SK-N-SH treated with all-trans-retinoic acid at 6 μM for 48 hours (cell line): ENCODE results near the gene HK3.

Experiments used
- ATAC-seq: fragments of 200-7000 bp; cut with Tn5 transposase; 3 replicates; pipeline ENCODE4 v1.9.1; 2020; ENCODE audit warnings: mild to moderate bottlenecking, moderate library complexity
- ARNTL ChIP-seq: fragments of 450-650 bp; formaldehyde crosslinking; IDR thresholded peaks from 2 replicates; pipeline ENCODE4 v1.5.0; 2020; ENCODE audit warnings: low read depth, mild to moderate bottlenecking, moderate library complexity, borderline replicate concordance
- BACH2 ChIP-seq: fragments of 250-450 bp; sonication (Bioruptor Pico); IDR thresholded peaks from 2 replicates; pipeline ENCODE4 v1.9.0; 2021; ENCODE audit warnings: mild to moderate bottlenecking, borderline replicate concordance
- CREB5 ChIP-seq: fragments of 250-450 bp; sonication (Bioruptor Pico); IDR thresholded peaks from 2 replicates; pipeline ENCODE4 v1.5.1; 2020; ENCODE audit warnings: low read depth, mild to moderate bottlenecking, moderate library complexity
- CSDC2 ChIP-seq: fragments of 250-450 bp; sonication (Bioruptor Pico); IDR thresholded peaks from 2 replicates; pipeline ENCODE4 v1.5.0; 2020; ENCODE audit warnings: mild to moderate bottlenecking, moderate library complexity
- CSRNP3 ChIP-seq: fragments of 250-450 bp; sonication (Bioruptor Pico); IDR thresholded peaks from 2 replicates; pipeline ENCODE4 v1.5.1; 2021; ENCODE audit warnings: mild to moderate bottlenecking, moderate library complexity
- ISL1 ChIP-seq: fragments of 250-450 bp; sonication (Bioruptor Pico); IDR thresholded peaks from 2 replicates; pipeline ENCODE4 v2.1.2; 2022; ENCODE audit warnings: mild to moderate bottlenecking, moderate library complexity
- OSR1 ChIP-seq: fragments of 250-450 bp; sonication (Bioruptor Pico); IDR thresholded peaks from 2 replicates; pipeline ENCODE4 v1.8.0; 2022; ENCODE audit warnings: moderate library complexity, mild to moderate bottlenecking, inconsistent platforms
- PATZ1 ChIP-seq: fragments of 250-450 bp; sonication (Bioruptor Pico); IDR thresholded peaks from 2 replicates; pipeline ENCODE4 v1.8.0; 2020; ENCODE audit warnings: mild to moderate bottlenecking, moderate library complexity, borderline replicate concordance
- POU6F1 ChIP-seq: fragments of 250-450 bp; sonication (Bioruptor Pico); IDR thresholded peaks from 2 replicates; pipeline ENCODE4 v1.8.0; 2021; ENCODE audit warnings: low read depth, mild to moderate bottlenecking, moderate library complexity, borderline replicate concordance
- RARB ChIP-seq: fragments of 250-450 bp; sonication (Bioruptor Pico); IDR thresholded peaks from 2 replicates; pipeline ENCODE4 v1.8.0; 2021; ENCODE audit warnings: mild to moderate bottlenecking, moderate library complexity
- TOX ChIP-seq: fragments of 250-450 bp; sonication (Bioruptor Pico); IDR thresholded peaks from 2 replicates; pipeline ENCODE4 v1.8.0; 2021; ENCODE audit warnings: mild to moderate bottlenecking, moderate library complexity, borderline replicate concordance
- TSHZ2 ChIP-seq: fragments of 250-450 bp; sonication (Bioruptor Pico); IDR thresholded peaks from 2 replicates; pipeline ENCODE4 v1.5.0; 2020; ENCODE audit warnings: mild to moderate bottlenecking, moderate library complexity
- ZC3H10 ChIP-seq: fragments of 250-450 bp; sonication (Bioruptor Pico); IDR thresholded peaks from 2 replicates; pipeline ENCODE4 v1.5.1; 2021; ENCODE audit warnings: mild to moderate bottlenecking, moderate library complexity
- ZFP3 ChIP-seq: fragments of 250-450 bp; sonication (Bioruptor Pico); IDR thresholded peaks from 2 replicates; pipeline ENCODE4 v1.5.0; 2020; ENCODE audit warnings: mild to moderate bottlenecking, moderate library complexity
- ZFP30 ChIP-seq: fragments of 450-650 bp; formaldehyde crosslinking; IDR thresholded peaks from 2 replicates; pipeline ENCODE4 v1.5.0; 2022; ENCODE audit warnings: mild to moderate bottlenecking, moderate library complexity
- ZNF565 ChIP-seq: fragments of 450-650 bp; formaldehyde crosslinking; conservative IDR thresholded peaks from 2 replicates; pipeline ENCODE4 v1.5.0; 2020; ENCODE audit warnings: low read depth, mild to moderate bottlenecking, moderate library complexity
- ZNF70 ChIP-seq: fragments of 450-650 bp; formaldehyde crosslinking; IDR thresholded peaks from 2 replicates; pipeline ENCODE4 v1.5.0; 2020; ENCODE audit warnings: mild to moderate bottlenecking, moderate library complexity
- ZNF8 ChIP-seq: fragments of 450-650 bp; formaldehyde crosslinking; IDR thresholded peaks from 2 replicates; pipeline ENCODE4 v1.5.0; 2020; ENCODE audit warnings: mild to moderate bottlenecking, moderate library complexity

Gene HK3

GRCh38 chr5:176875783-176876505 lies 23.2 kb downstream of the HK3 start:
- ATAC-seq: no peak
- no peak for TF ChIP-seq ZNF8 (CRISPR knock-in tag)
- TF ChIP-seq TOX (CRISPR knock-in tag): no peak
- TF ChIP-seq CSRNP3 (CRISPR knock-in tag): no peak
- TF ChIP-seq ISL1 (CRISPR knock-in tag): no peak
- no peak for TF ChIP-seq ZNF565 (CRISPR knock-in tag)
- TF ChIP-seq ZFP3 (CRISPR knock-in tag): no peak
- TF ChIP-seq ZFP30: no peak
- TF ChIP-seq ARNTL (CRISPR knock-in tag): no peak
- TF ChIP-seq ZNF70 (CRISPR knock-in tag): no peak
- no peak for TF ChIP-seq BACH2

GRCh38 chr5:176875014-176875550 lies 24.1 kb downstream of the HK3 start:
- ATAC-seq: no peak

GRCh38 chr5:176874198-176874780 lies 24.9 kb downstream of the HK3 start:
- ATAC-seq: no peak
- TF ChIP-seq OSR1 (CRISPR knock-in tag): no peak
- TF ChIP-seq CREB5: no peak
- no peak for TF ChIP-seq RARB (CRISPR knock-in tag)
- TF ChIP-seq POU6F1 (CRISPR knock-in tag): no peak
- no peak for TF ChIP-seq TSHZ2
- no peak for TF ChIP-seq ISL1 (CRISPR knock-in tag)
- no peak for TF ChIP-seq ZNF8 (CRISPR knock-in tag)
- TF ChIP-seq PATZ1 (CRISPR knock-in tag): no peak
- TF ChIP-seq CSRNP3 (CRISPR knock-in tag): no peak
- TF ChIP-seq CSDC2: no peak
- TF ChIP-seq, all 23 proteins: peak for 0

More at GRCh38 chr5:176875014-176875550, 24.1 kb downstream of the HK3 start:
- TF ChIP-seq ZFP3 (CRISPR knock-in tag): no peak
- TF ChIP-seq OSR1 (CRISPR knock-in tag): no peak
- TF ChIP-seq ISL1 (CRISPR knock-in tag): no peak
- TF ChIP-seq ZC3H10 (CRISPR knock-in tag): no peak
